HUES48 (cell line): ENCODE measurements around the gene RNU6-9.

Experiments
- H3K27ac ChIP-seq: one replicate; pipeline ENCODE4 v1.7.0; 2013; ENCODE audit warnings: low read depth, low read length, inconsistent platforms
- H3K27me3 ChIP-seq: 2 replicates; pipeline ENCODE4 v1.6.1; 2013; ENCODE audit warnings: mild to moderate bottlenecking, low read length; ENCODE audit not compliant: control insufficient read depth, insufficient read depth
- H3K36me3 ChIP-seq: 2 replicates; pipeline ENCODE4 v1.6.1; 2013; ENCODE audit warnings: low read length; ENCODE audit not compliant: control insufficient read depth, insufficient read depth
- H3K4me1 ChIP-seq: 2 replicates; pipeline ENCODE4 v1.6.1; 2013; ENCODE audit warnings: mild to moderate bottlenecking, low read length; ENCODE audit not compliant: control insufficient read depth, insufficient read depth
- H3K4me3 ChIP-seq: 2 replicates; pipeline ENCODE4 v1.5.1; 2013; ENCODE audit warnings: mild to moderate bottlenecking, low read depth, low read length
- H3K9ac ChIP-seq: 2 replicates; pipeline ENCODE4 v1.6.1; 2013; ENCODE audit warnings: mild to moderate bottlenecking, low read depth, low read length, moderate library complexity
- H3K9me3 ChIP-seq: 2 replicates; pipeline ENCODE4 v1.6.1; 2013; ENCODE audit warnings: low read length; ENCODE audit not compliant: control insufficient read depth, insufficient read depth

The RNU6-9 gene

GRCh38 chr19:924553-925086, 31.3 kb downstream of the RNU6-9 start:
- peak overlapping the region; percentile 87 for H3K4me3 ChIP-seq
- no peaks in the 10 kb centered on the region for H3K4me1 ChIP-seq
- H3K27me3 ChIP-seq: peaks cover 19% of the 10 kb centered on the region
- H3K27ac ChIP-seq: no peak overlapping the region
- H3K36me3 ChIP-seq: 0 out of 2 replicates have a peak, but pooled peaks cover 5% of the 10 kb centered on the region
- peak overlapping the region; percentile 45; the same call in 1 of the 2 replicates for H3K9ac ChIP-seq
- no peaks in the 10 kb centered on the region for H3K9me3 ChIP-seq

DNA sequence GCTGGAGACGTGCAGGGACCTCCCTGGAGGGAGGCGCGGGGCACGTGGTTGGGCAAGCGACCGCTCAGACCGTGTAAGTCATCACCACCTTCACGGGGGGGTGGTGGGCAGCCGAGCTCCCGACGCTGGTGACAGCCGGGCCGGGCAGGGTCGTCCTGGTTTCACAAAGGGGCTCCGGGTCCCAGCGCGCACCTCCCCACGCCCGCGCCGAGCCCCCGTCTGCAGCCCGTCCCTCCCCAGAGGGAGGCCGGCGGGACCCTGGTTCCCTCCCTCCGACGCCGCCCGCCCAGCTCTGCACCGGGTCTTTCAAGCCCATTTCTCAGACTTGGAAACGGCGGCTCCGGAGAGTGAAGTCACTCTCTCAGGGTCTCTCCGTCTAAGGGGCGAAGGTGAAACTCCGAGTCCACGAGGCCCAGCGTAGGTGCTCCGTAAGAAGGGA, 31.8 kb downstream of the RNU6-9 start:
- no peaks in the 10 kb centered on the region for H3K4me1 ChIP-seq
- H3K36me3 ChIP-seq: peaks cover 10% of the 10 kb centered on the region
- H3K27me3 ChIP-seq: peaks cover 14% of the 10 kb centered on the region
- peak overlapping the region; percentile 87 for H3K4me3 ChIP-seq
- peak overlapping the region; percentile 89 for H3K27ac ChIP-seq
- no peaks in the 10 kb centered on the region for H3K9me3 ChIP-seq
- H3K9ac ChIP-seq: peak overlapping the region; percentile 45; the same call in 1 of the 2 replicates

GRCh38 chr19:925526-926322, 32.4 kb downstream of the RNU6-9 start, which contains the start of gene ARID3A:
ARID3A (plus strand) TSS chr19:926035; CDS start chr19:929529, 3,494 bp downstream.
- peak within 1 kb of the TSS; percentile 45; the same call in 1 of the 2 replicates for H3K9ac ChIP-seq
- H3K27ac ChIP-seq: peak within 1 kb of the TSS; percentile 89
- peaks cover 8% of the 10 kb centered on the region for H3K27me3 ChIP-seq
- H3K9me3 ChIP-seq: no peaks in the 10 kb centered on the region
- peak within 1 kb of the TSS; percentile 87 for H3K4me3 ChIP-seq
- H3K4me1 ChIP-seq: no peaks in the 10 kb centered on the region
- peaks cover 12% of the 10 kb centered on the region for H3K36me3 ChIP-seq

- H3K36me3 ChIP-seq: peaks cover 16% of the 10 kb centered on the region
- H3K9me3 ChIP-seq: no peaks in the 10 kb centered on the region
- H3K27ac ChIP-seq: peak overlapping the region; percentile 79
- H3K27me3 ChIP-seq: peaks cover 3% of the 10 kb centered on the region
- peak overlapping the region; percentile 87 for H3K4me3 ChIP-seq
- no peak overlapping the region for H3K9ac ChIP-seq
- H3K4me1 ChIP-seq: no peaks in the 10 kb centered on the region
These were observed 33.0 kb downstream of the RNU6-9 start for GRCh38 chr19:926323-926588.

DNA sequence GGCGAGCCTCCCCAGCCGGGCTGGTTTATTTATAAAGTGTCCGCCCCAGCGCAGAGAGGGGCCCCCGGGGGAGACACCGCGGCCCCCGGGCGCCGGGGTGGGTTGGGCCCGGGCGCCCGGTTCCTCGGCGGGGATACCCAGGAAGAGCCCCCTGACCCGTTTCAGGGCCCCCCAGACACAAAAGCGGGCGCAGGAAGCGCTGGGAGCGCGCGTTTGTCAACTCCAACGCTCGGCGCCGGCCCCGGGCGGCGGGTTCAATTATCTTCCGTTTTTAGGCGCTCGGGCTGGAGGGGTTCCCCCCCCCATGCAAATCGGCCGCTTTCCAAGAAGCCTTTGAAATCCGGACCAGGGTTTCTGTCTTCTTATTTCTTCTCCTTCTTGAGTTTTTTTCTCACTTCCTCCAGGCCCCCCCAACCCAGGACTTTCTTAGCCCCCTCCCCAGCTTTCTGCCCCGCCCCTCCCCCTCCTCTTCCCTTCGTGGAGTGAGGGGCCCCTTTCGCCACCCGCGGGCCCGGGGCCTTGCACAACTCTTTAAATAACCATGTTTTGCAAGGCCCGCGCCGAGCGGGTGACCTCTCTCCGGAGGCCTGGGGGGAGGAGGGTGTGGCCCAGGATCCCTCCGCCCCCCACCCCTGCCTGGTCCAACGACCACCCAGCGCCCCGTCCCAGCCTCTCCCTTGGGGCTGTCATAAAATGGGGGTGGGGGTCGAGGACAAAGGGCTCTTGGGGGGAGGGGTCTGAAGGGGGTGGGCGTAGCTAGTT, 33.5 kb downstream of the RNU6-9 start:
- H3K27me3 ChIP-seq: no peaks in the 10 kb centered on the region
- peaks cover 16% of the 10 kb centered on the region for H3K36me3 ChIP-seq
- peak overlapping the region; percentile 79 for H3K27ac ChIP-seq
- no peaks in the 10 kb centered on the region for H3K4me1 ChIP-seq
- peak overlapping the region; percentile 87 for H3K4me3 ChIP-seq
- H3K9me3 ChIP-seq: no peaks in the 10 kb centered on the region
- H3K9ac ChIP-seq: no peak overlapping the region

DNA sequence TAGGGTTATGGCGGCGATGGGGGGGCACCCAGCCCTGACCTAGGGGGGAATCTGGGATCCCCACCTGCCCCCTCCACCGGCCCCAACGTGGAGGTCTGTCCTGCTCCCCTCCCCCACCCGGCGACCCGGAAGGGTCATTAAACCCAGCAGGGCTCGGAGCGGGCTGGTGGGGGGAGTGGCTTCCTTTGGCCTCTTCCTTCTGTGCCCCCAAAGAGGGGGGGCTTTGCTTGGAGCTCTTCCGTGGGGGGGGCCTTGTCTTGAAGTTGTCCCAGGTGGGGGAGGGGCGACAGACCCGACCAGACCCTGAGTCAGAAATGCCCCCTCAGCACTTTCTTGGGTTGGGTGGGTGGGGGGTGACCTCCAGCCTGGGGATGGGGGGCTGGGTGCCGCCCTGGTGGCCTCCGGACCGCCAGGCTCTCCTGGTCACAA, 34.1 kb downstream of the RNU6-9 start:
- peaks cover 22% of the 10 kb centered on the region for H3K36me3 ChIP-seq
- H3K4me1 ChIP-seq: no peaks in the 10 kb centered on the region
- H3K9ac ChIP-seq: no peak overlapping the region
- peak overlapping the region; percentile 87; the same call in 1 of the 2 replicates for H3K4me3 ChIP-seq
- H3K27me3 ChIP-seq: no peaks in the 10 kb centered on the region
- H3K27ac ChIP-seq: peak overlapping the region; percentile 79
- H3K9me3 ChIP-seq: no peaks in the 10 kb centered on the region

DNA sequence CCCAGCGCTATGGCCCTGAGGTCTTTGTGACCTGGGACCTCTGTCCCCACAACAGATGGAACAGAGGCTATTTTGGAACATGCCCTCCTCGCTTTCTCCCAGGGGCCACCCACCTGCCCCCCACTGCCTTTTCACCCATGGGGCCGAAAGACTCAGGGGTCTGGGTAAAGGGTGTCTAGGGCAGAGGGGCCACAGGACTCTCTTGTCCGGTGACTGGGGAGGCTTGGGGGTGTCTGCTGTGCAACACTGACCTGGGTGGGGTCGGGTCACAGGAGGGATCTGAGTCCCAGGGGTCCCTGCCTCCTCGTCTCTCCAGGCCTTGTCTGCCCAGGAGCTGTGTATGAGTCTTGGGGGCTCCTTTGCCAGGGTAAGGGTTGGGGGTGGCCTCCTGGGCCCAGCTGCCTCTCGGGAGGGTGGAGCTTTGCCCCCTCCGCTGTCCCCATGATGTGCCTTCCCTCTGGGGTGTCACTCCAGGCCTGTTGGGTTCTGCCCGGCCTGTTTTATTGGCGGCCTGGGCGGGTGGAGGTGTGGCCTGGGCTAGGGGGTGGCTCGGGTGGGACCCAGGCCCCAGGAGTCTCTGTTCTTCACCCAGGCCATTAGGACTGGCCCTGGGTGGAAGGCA, 34.6 kb downstream of the RNU6-9 start:
- H3K36me3 ChIP-seq: peaks cover 28% of the 10 kb centered on the region
- peak overlapping the region; percentile 79 for H3K27ac ChIP-seq
- H3K9ac ChIP-seq: no peak overlapping the region
- H3K4me1 ChIP-seq: peaks cover 5% of the 10 kb centered on the region; the same call in 1 of the 2 replicates
- peak overlapping the region; percentile 33; the same call in 1 of the 2 replicates for H3K4me3 ChIP-seq
- no peaks in the 10 kb centered on the region for H3K9me3 ChIP-seq
- no peaks in the 10 kb centered on the region for H3K27me3 ChIP-seq

DNA sequence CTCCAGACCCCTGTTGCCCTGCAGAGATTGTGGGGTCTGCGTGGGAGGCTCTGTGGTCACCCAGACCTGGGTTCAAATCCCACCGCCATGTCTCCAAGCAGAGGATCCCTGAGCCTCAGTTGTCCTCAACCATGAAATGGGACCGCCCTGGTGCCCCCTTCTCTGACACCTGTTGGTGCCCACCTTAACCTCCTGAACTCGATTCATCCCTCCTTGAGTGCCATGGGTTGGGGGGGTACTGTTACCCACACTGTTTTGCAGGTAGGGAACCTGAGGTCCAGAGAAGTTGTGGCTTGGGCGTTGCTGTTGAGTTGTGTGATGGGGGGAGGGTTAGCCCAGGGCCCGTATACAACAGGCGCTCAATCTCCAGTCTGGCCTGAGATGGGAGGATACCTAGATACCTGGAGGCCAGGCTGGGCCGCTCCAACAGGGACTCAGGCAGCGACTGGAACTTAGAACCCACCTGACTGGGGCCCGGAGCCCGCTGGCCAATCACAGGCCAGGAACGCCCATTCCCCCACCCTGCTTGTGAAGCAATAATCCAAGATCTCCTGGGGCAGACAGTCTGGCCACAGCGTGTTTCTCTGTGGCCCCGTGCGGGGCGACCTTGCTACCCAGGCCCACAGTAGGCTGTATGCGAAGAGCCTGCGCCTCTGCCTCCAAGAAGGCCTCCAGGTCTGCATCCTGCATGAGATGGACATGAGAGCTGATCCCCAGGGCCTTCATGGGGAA, 35.4 kb downstream of the RNU6-9 start:
- Histone ChIP-seq H3K27me3 (no peaks in the 10 kb centered on the region), H3K9me3 (no peaks in the 10 kb centered on the region), H3K27ac (no peak overlapping the region), H3K36me3 (peaks cover 30% of the 10 kb centered on the region), H3K4me3 (no peak overlapping the region), H3K9ac (no peak overlapping the region), H3K4me1 (peaks cover 8% of the 10 kb centered on the region; the same call in 1 of the 2 replicates)

DNA sequence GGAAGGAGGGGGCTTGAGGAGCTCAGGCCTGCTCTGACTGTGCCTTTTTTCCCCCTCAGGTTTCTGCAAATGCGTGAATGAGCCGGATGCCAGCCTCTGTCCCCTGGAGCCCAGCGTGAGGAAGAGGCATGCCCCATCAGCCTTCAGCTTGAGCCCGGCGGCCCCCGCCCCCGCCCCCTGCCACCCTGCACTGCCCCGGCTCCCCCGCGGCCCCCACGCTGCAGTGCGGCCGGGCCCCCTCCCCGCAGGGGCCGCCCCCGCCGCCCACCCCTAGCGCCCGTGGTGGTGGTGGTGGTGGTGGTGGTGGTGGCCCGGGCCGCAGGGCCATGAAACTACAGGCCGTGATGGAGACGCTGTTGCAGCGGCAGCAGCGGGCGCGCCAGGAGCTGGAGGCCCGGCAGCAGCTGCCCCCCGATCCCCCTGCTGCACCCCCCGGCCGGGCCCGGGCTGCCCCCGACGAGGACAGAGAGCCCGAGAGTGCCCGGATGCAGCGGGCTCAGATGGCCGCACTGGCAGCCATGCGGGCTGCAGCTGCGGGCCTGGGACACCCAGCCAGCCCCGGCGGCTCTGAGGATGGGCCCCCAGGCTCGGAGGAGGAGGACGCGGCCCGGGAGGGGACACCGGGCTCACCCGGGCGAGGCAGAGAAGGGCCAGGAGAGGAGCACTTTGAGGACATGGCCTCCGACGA, 36.1 kb downstream of the RNU6-9 start:
- no peak overlapping the region for H3K27ac ChIP-seq
- H3K36me3 ChIP-seq: peaks cover 30% of the 10 kb centered on the region
- no peaks in the 10 kb centered on the region for H3K27me3 ChIP-seq
- no peaks in the 10 kb centered on the region for H3K9me3 ChIP-seq
- no peak overlapping the region for H3K9ac ChIP-seq
- no peak overlapping the region for H3K4me3 ChIP-seq
- peaks cover 8% of the 10 kb centered on the region; the same call in 1 of the 2 replicates for H3K4me1 ChIP-seq

DNA sequence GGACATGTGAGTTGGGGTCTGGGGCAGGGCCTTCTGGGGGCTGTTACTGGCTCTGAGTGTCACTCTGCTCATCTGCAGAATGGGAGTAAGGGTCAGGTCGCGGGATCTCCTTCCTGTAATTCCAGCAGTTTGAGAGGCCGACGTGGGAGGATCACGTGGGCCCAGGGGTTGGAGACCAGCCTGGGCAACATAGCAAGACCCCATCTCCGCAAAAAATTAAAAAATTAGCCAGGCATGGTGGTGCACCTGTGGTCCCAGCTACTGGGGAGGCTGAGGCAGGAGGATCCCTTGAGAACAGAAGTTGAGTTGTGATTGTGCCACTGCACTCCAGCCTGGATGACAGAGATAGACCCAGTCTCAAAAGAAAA, 36.6 kb downstream of the RNU6-9 start:
- H3K36me3 ChIP-seq: peaks cover 30% of the 10 kb centered on the region
- no peak overlapping the region for H3K9ac ChIP-seq
- no peaks in the 10 kb centered on the region for H3K27me3 ChIP-seq
- no peaks in the 10 kb centered on the region for H3K9me3 ChIP-seq
- no peak overlapping the region for H3K27ac ChIP-seq
- no peak overlapping the region for H3K4me3 ChIP-seq
- peaks cover 8% of the 10 kb centered on the region; the same call in 1 of the 2 replicates for H3K4me1 ChIP-seq
